Lung (tissue), 12 donors: ENCODE results near the gene HCN2. TPM values are rescaled to one million over a fixed set of nuclear protein-coding genes. Genes with fewer than 3 reads are reported as not detected.
A peak's percentile ranks its signal among the peaks of the same experiment; 100 is the strongest.

Source experiments
- ATAC-seq: fragments of 200-7000 bp; cut with Tn5 transposase; one replicate; pipeline ENCODE4 v1.9.1; 2020; ENCODE audit warnings: moderate number of reproducible peaks; ENCODE audit not compliant: insufficient read depth, low FRiP score
- DNase-seq, 3 donors: peaks; one replicate each; pipeline ENCODE4 v3.0.0-alpha.2; 2013 to 2017
- H3K27ac ChIP-seq, 2 donors: one replicate each; pipeline ENCODE4 v1.5.1; 2013; ENCODE audit warnings: mild to moderate bottlenecking in 2 of 2, moderate library complexity in 2 of 2, control low read depth in 1 of 2, inconsistent platforms in 1 of 2, low read depth in 1 of 2, low read length in 1 of 2
- H3K27me3 ChIP-seq, 3 donors: one replicate each; pipeline ENCODE4 v1.5.1; 2013; ENCODE audit warnings: low read length in 2 of 3; ENCODE audit not compliant: control insufficient read depth in 3 of 3, insufficient read depth in 3 of 3
- H3K36me3 ChIP-seq, 4 donors: one replicate each; pipeline ENCODE4 v1.5.1; 2013; ENCODE audit warnings: low read length in 4 of 4, mild to moderate bottlenecking in 1 of 4, moderate library complexity in 1 of 4; ENCODE audit not compliant: control insufficient read depth in 4 of 4, insufficient read depth in 4 of 4
- H3K4me1 ChIP-seq, 5 donors: one replicate each; pipeline ENCODE4 v1.5.1; 2013; ENCODE audit warnings: low read length in 5 of 5, mild to moderate bottlenecking in 2 of 5, moderate library complexity in 1 of 5; ENCODE audit not compliant: control insufficient read depth in 5 of 5, insufficient read depth in 5 of 5
- H3K4me3 ChIP-seq: one replicate; pipeline ENCODE4 v1.5.1; 2013; ENCODE audit warnings: mild to moderate bottlenecking, control low read depth, moderate library complexity
- H3K9ac ChIP-seq, 2 donors: one replicate each; pipeline ENCODE4 v1.5.1; 2013; ENCODE audit warnings: low read length in 2 of 2, control low read depth in 1 of 2; ENCODE audit not compliant: insufficient read depth in 1 of 2
- H3K9me3 ChIP-seq, 4 donors: one replicate each; pipeline ENCODE4 v1.5.1; 2013; ENCODE audit warnings: low read length in 3 of 4, mild to moderate bottlenecking in 1 of 4, moderate library complexity in 1 of 4; ENCODE audit not compliant: control insufficient read depth in 4 of 4, insufficient read depth in 3 of 4
- CTCF ChIP-seq: IDR thresholded peaks from 2 replicates; pipeline ENCODE4 v1.5.1; 2012; ENCODE audit warnings: mild to moderate bottlenecking; ENCODE audit errors: control extremely low read depth, extremely low read depth
- WGBS, 2 donors: extraction: QIAGEN DNeasy Blood & Tissue Kit; methylation state at CpG; one replicate each; pipeline ENCODE4 v1.1.7; 2013; 5-methylcytosine and 5-hydroxymethylcytosine counted together
- polyA plus RNA-seq, 2 donors: library from polyadenylated mRNA; stranded (reverse); fragments of 200-250 nt; gene quantifications; one replicate each; pipeline ENCODE4 v1.2.1, GENCODE V29; 2013
- total RNA-seq, 2 donors: library from RNA; depleted of rRNA in 1 of 2; stranded (reverse); fragments of >200 nt in 1 of 2; gene quantifications; one replicate each; pipeline ENCODE4 v1.2.1, GENCODE V29; 2014 to 2021
- donor health status: control.
- donor health status: control.
- donor health status: Bipolar disorder and iron deficiency.
- donor health status: healthy.
- donor health status: DM: yes; HTN: yes; CAD: no.

The HCN2 gene
- total and polyA plus RNA-seq, 4 donors = 0.04 to 0.37 (median 0.16) TPM

GRCh38 chr19:633068-633785 is 43.5 kb downstream of the HCN2 start, which contains the start of gene POLRMT:
Gene POLRMT (minus strand): TSS chr19:633537. CDS start chr19:633512, 25 bp downstream.
- H3K9ac ChIP-seq = peak within 1 kb of the TSS in 1 of 2 donors; percentile 59
- peak; percentile 99 to 100 (median 99) for DNase-seq
- WGBS, 2 donors = 0 to 1% methylated on average over 53 to 67 of the region's 67 CpGs
- H3K36me3 ChIP-seq = peaks cover 0 to 14% (median 2%) of the 10 kb centered on the region in 4 donors
- no peak for TF ChIP-seq CTCF
- H3K4me3 ChIP-seq = peak within 1 kb of the TSS; percentile 88
- ATAC-seq = peak; percentile 95
- no peaks in the 10 kb centered on the region for H3K9me3 ChIP-seq
- no peaks in the 10 kb centered on the region for H3K27me3 ChIP-seq
- peak within 1 kb of the TSS; percentile 69 to 71 for H3K27ac ChIP-seq
- H3K4me1 ChIP-seq = peaks cover 0 to 15% (median 5%) of the 10 kb centered on the region in 5 donors

GRCh38 chr19:633786-634639 is 44.3 kb downstream of the HCN2 start:
- peaks cover 0 to 19% (median 5%) of the 10 kb centered on the region in 5 donors for H3K4me1 ChIP-seq
- H3K9me3 ChIP-seq = no peaks in the 10 kb centered on the region
- peak overlapping the region; percentile 55 for H3K4me3 ChIP-seq
- H3K27ac ChIP-seq = peak overlapping the region; percentile 69 to 71
- ATAC-seq (no peak), DNase-seq (no peak)
- peak overlapping the region in 1 of 2 donors; percentile 59 for H3K9ac ChIP-seq
- no peak for TF ChIP-seq CTCF
- WGBS, 2 donors = 29 to 30% methylated on average over 32 of the region's 32 CpGs
- H3K36me3 ChIP-seq = peaks cover 0 to 10% (median 0%) of the 10 kb centered on the region in 4 donors
- no peaks in the 10 kb centered on the region for H3K27me3 ChIP-seq

GRCh38 chr19:634975-635652 is 45.4 kb downstream of the HCN2 start:
- peaks cover 0 to 22% (median 8%) of the 10 kb centered on the region in 5 donors for H3K4me1 ChIP-seq
- DNase-seq (no peak), ATAC-seq (no peak)
- no peak overlapping the region for H3K27ac ChIP-seq
- no peaks in the 10 kb centered on the region for H3K27me3 ChIP-seq
- 86 to 92% methylated on average over 16 of the region's 16 CpGs for WGBS, 2 donors
- H3K9me3 ChIP-seq = no peaks in the 10 kb centered on the region
- TF ChIP-seq CTCF = no peak
- no peak overlapping the region for H3K9ac ChIP-seq
- peaks cover 0 to 3% (median 0%) of the 10 kb centered on the region in 4 donors for H3K36me3 ChIP-seq
- peak overlapping the region; percentile 11 for H3K4me3 ChIP-seq
